MCF 10A (cell line): Measurements from ENCODE around the gene TRIM14. TPM values are rescaled to one million over a fixed set of nuclear protein-coding genes. Genes with fewer than 3 reads are reported as not detected.

Experiments
- BruUV-seq: library from RNA; stranded (reverse); fragments of 400-500 nt; replicated peaks from 2 replicates; lab custom pipeline; 2021; lab: Mats Ljungman, UMichigan
- CTCF ChIA-PET: fragments of 300-600 bp; sonication (Branson Sonifier 250); formaldehyde crosslinking; extraction: SDS; loops from one replicate; lab custom pipeline; 2021; ENCODE audit warnings: antibody characterized with exemption, inconsistent platforms; lab: Yijun Ruan, JAX
- POLR2A ChIA-PET: fragments of 300-600, 350-650 bp; sonication (Branson Sonifier 250); formaldehyde crosslinking; extraction: SDS; loops from one replicate; lab custom pipeline; 2020; ENCODE audit warnings: antibody characterized with exemption, inconsistent platforms; lab: Yijun Ruan, JAX
- DNase-seq: peaks from one replicate; pipeline ENCODE4 v3.0.0-alpha.2; 2018; ENCODE audit not compliant: unreplicated experiment
- H3K27ac Mint-ChIP-seq: one replicate; pipeline ENCODE4 v1.8.0; 2022; ENCODE audit warnings: mild to moderate bottlenecking, low read depth, mixed read lengths; ENCODE audit not compliant: unreplicated experiment
- H3K27me3 Mint-ChIP-seq: one replicate; pipeline ENCODE4 v1.8.0; 2022; ENCODE audit warnings: mixed read lengths; ENCODE audit not compliant: insufficient read depth, unreplicated experiment
- H3K36me3 Mint-ChIP-seq: one replicate; pipeline ENCODE4 v1.8.0; 2022; ENCODE audit warnings: mild to moderate bottlenecking, moderate library complexity, mixed read lengths; ENCODE audit not compliant: insufficient read depth, unreplicated experiment
- H3K4me1 Mint-ChIP-seq: one replicate; pipeline ENCODE4 v1.8.0; 2022; ENCODE audit warnings: mixed read lengths; ENCODE audit not compliant: insufficient read depth, unreplicated experiment
- H3K4me3 Mint-ChIP-seq: one replicate; pipeline ENCODE4 v1.8.0; 2022; ENCODE audit warnings: mild to moderate bottlenecking, moderate library complexity, mixed read lengths; ENCODE audit not compliant: unreplicated experiment
- H3K9me3 Mint-ChIP-seq: one replicate; pipeline ENCODE4 v1.8.0; 2022; ENCODE audit warnings: mixed read lengths; ENCODE audit not compliant: unreplicated experiment
- intact Hi-C: fragments of 100-400 bp; cut with micrococcal nuclease; formaldehyde crosslinking; loops from 2 replicates; pipeline ENCODE4 v1.14.1; 2022
- total RNA-seq: library from RNA; stranded (reverse); gene quantifications from 2 replicates; pipeline ENCODE4 v1.2.3, GENCODE V29; 2022
- TF ChIP-seq, protein P1 (sequence below): fragments of 200-600 bp; IDR thresholded peaks from one replicate; pipeline ENCODE4 v1.8.0; 2022; ENCODE audit warnings: antibody characterized with exemption, mild to moderate bottlenecking; ENCODE audit not compliant: unreplicated experiment

The TRIM14 gene
- total RNA-seq, 1 experiment from 2014 or later, result 17.9 TPM

DNA sequence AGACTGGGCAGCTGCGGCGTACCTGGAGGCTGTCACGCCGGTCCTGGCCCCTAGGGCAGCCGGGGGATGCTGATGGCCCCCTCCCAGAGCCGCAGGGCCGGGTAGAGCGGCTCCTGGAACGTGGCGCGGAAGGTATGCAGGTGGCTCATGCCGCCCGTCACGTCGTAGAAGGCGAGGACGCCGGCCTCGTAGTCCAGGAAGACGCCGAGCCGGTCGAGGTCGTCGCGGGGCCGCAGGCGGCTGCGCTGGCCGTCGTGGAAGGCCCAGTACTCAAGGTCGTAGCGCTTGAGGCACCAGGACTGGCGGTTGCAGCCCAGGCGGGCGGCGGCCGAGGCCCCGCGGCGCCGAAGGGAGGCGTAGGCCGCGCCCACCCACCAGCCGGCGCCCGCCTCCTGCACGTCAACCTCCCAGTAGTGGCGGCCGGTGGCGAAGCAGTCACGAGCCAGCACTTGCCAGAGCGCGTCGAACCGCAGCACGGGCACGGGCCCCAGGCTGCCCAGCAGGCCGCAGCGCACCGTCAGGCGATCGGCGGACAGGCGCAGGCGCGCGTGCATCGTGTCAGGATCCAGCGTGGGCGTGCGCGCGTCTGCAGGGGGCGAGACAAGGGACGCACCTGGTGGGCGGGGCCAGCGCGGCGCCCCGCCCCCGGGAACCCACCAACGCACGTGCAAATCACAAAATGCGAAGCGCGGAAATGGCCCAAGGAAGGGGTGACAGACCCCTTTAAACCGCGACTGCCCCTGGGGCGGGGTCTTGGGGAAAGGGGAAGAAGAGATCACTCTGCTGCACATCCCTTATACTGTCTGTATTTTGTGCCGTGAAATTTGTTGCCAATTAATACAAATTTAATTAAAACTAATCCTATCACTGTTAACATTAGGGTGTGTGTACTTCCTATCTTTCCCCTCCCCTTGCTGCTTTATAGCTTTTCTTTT lies 31.3 kb downstream of the TRIM14 start:
- no peak overlapping the region for H3K4me3 Mint-ChIP-seq
- no peaks in the 10 kb centered on the region for H3K27me3 Mint-ChIP-seq
- no peaks in the 10 kb centered on the region for H3K4me1 Mint-ChIP-seq
- BruUV-seq, result no TSS peak
- DNase-seq, result no peak
- TF ChIP-seq, protein P1, sequence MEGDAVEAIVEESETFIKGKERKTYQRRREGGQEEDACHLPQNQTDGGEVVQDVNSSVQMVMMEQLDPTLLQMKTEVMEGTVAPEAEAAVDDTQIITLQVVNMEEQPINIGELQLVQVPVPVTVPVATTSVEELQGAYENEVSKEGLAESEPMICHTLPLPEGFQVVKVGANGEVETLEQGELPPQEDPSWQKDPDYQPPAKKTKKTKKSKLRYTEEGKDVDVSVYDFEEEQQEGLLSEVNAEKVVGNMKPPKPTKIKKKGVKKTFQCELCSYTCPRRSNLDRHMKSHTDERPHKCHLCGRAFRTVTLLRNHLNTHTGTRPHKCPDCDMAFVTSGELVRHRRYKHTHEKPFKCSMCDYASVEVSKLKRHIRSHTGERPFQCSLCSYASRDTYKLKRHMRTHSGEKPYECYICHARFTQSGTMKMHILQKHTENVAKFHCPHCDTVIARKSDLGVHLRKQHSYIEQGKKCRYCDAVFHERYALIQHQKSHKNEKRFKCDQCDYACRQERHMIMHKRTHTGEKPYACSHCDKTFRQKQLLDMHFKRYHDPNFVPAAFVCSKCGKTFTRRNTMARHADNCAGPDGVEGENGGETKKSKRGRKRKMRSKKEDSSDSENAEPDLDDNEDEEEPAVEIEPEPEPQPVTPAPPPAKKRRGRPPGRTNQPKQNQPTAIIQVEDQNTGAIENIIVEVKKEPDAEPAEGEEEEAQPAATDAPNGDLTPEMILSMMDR, result no peak
- POLR2A ChIA-PET, result no interaction called here
- no peak overlapping the region for H3K27ac Mint-ChIP-seq
- peaks cover 23% of the 10 kb centered on the region for H3K36me3 Mint-ChIP-seq
- CTCF ChIA-PET, result interaction anchor here (1.1 to 1.5 kb wide), 3 partner anchors 7 to 19 kb away, joined by 6 to 8 read pairs (median 6); no protein-coding TSS in a partner anchor
- intact Hi-C loops, result no loop called here
- H3K9me3 Mint-ChIP-seq, result no peaks in the 10 kb centered on the region

DNA sequence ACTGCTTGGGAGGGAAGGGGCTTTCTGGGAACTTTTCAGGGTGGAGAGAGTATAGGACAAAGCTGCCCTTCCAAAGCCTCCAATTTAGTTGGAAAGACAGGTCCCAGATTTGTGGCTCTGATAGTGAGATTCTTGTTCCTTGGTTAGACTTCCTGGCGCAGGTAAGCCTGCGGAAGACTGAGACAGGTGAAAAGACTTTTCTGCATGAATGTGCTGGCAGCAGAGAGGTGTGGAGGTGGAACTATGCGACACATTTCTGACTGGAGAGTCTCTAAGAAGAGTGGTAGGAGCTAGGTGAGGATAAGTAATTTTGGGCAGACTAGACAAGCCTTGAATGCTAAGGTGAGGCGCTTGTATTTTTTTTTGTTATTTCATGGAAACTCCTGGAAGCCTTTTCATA lies 32.6 kb downstream of the TRIM14 start:
- Mint-ChIP-seq H3K27ac (peak overlapping the region; percentile 4), H3K9me3 (no peaks in the 10 kb centered on the region), H3K36me3 (peaks cover 34% of the 10 kb centered on the region), H3K27me3 (no peaks in the 10 kb centered on the region), H3K4me3 (no peak overlapping the region), H3K4me1 (no peaks in the 10 kb centered on the region)
- intact Hi-C loops, result no loop called here
- no TSS peak for BruUV-seq
- DNase-seq, result no peak
- TF ChIP-seq, protein P1, result no peak
- CTCF ChIA-PET, result interaction anchor here (0.6 to 2.1 kb wide), 4 partner anchors 10 to 71 kb away, joined by 3 to 7 read pairs (median 4); no protein-coding TSS in a partner anchor
- POLR2A ChIA-PET, result interaction anchor here (1.0 to 1.4 kb wide), 2 partner anchors 34 to 107 kb away, joined by 3 to 4 read pairs; no protein-coding TSS in a partner anchor

DNA sequence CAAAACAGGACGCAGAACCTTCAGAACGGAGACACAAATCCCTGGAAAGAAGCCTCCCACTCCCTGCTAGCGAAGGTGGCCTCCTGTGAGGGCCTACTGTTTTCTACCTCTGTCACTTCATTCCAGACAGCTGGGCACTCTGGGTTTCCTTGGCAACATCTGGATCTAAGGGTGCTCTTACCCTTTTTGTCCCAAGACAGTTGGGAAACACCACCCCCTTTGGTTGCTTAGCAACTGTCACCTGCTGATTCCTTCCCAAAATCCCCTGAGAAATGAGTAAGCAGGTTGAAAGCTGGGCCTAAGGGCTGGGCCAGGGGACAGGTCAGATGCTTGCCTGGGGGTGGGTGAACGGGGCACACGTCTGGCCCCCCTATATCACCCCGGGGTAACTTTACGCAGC lies 33.1 kb downstream of the TRIM14 start:
- ChIA-PET POLR2A (interaction anchor here (1.0 to 1.4 kb wide), 2 partner anchors 35 to 108 kb away, joined by 3 to 4 read pairs; no protein-coding TSS in a partner anchor), CTCF (interaction anchor here (0.6 to 2.1 kb wide), 5 partner anchors 11 to 70 kb away, joined by 3 to 7 read pairs (median 3); no protein-coding TSS in a partner anchor)
- Mint-ChIP-seq H3K27me3 (no peaks in the 10 kb centered on the region), H3K9me3 (no peaks in the 10 kb centered on the region), H3K4me3 (no peak overlapping the region), H3K36me3 (peaks cover 40% of the 10 kb centered on the region), H3K4me1 (no peaks in the 10 kb centered on the region), H3K27ac (no peak overlapping the region)
- peak; percentile 25 for DNase-seq
- intact Hi-C loops, result no loop called here
- no TSS peak for BruUV-seq
- TF ChIP-seq, protein P1, result no peak

DNA sequence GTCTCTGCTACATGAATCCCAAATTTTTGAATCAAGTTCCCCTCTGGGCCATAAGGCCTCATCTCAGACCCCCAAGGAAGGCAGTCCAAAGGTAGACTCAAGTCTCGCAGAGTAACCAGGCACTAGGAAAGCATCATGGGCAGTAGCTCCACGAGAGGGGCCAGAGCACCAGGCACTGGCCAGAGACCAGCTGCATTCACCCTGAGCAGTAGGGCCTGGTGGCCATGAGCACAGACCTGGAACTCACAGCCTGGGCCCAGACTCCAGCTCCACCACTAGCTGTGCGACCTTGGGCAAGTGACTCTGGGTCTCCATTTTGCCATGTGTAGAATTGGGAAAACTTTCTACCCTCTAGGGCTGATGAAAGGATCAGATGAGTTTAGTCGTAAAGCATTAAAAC lies 34.0 kb downstream of the TRIM14 start:
- TF ChIP-seq, protein P1, result no peak
- Mint-ChIP-seq H3K9me3 (no peaks in the 10 kb centered on the region), H3K27me3 (no peaks in the 10 kb centered on the region), H3K4me3 (no peak overlapping the region), H3K36me3 (peaks cover 48% of the 10 kb centered on the region), H3K27ac (no peak overlapping the region), H3K4me1 (no peaks in the 10 kb centered on the region)
- ChIA-PET CTCF (interaction anchor here (0.9 to 2.1 kb wide), 4 partner anchors 11 to 37 kb away, joined by 3 to 7 read pairs (median 4); no protein-coding TSS in a partner anchor), POLR2A (no interaction called here)
- TSS peak; percentile 29 for BruUV-seq
- DNase-seq, result no peak
- intact Hi-C loops, result no loop called here
